Suprapubic skin (tissue), 4 donors: ENCODE data around the gene USP48.

Experiments
- CTCF ChIP-seq, 2 donors: fragments of 200-600 bp in 1 of 2; fragments of 450-650 bp in 1 of 2; sonication (generic) in 1 of 2; IDR thresholded peaks; one replicate each; pipeline ENCODE4 v1.5.1; 2016 to 2019; ENCODE audit warnings: antibody characterized with exemption in 2 of 2, mild to moderate bottlenecking in 1 of 2, moderate library complexity in 1 of 2
- EP300 ChIP-seq: sonication (generic); formaldehyde crosslinking; IDR thresholded peaks from one replicate; pipeline ENCODE4 v1.6.1; 2017; ENCODE audit warnings: antibody characterized with exemption
- POLR2A ChIP-seq, 2 donors: fragments of 450-650 bp; IDR thresholded peaks; one replicate each; pipeline ENCODE4 v1.6.1; 2017; ENCODE audit warnings: antibody characterized with exemption in 2 of 2, mild to moderate bottlenecking in 2 of 2, moderate library complexity in 2 of 2
- POLR2AphosphoS5 ChIP-seq, 3 donors: sonication (generic); formaldehyde crosslinking; IDR thresholded peaks; one replicate each; pipeline ENCODE4 v1.6.1; 2017; ENCODE audit warnings: antibody characterized with exemption in 3 of 3

- TF ChIP-seq CTCF (IDR thresholded peaks at IDR 0.05) (no peak), EP300 (no peak), POLR2A (IDR thresholded peaks at IDR 0.05) (no peak), POLR2AphosphoS5 (IDR thresholded peaks at IDR 0.05) (no peak)
Observed at GRCh38 chr1:21736011-21736410, 46.9 kb downstream of the USP48 start.
